H9 (cell line): ENCODE measurements around the gene PTPRN2. TPM values are rescaled to one million over a fixed set of nuclear protein-coding genes. Genes with fewer than 3 reads are reported as not detected.

Experiments
- DNase-seq: peaks from one replicate; pipeline ENCODE4 v3.0.0-alpha.2; 2017
- H2AFZ ChIP-seq: one replicate; pipeline ENCODE4 v1.6.1; 2013; ENCODE audit warnings: mild to moderate bottlenecking, low read length, control low read depth, moderate library complexity
- H2AK5ac ChIP-seq: 2 replicates; pipeline ENCODE4 v1.6.1; 2013; ENCODE audit warnings: low read length, control low read depth, mixed read lengths; ENCODE audit not compliant: insufficient read length
- H2BK120ac ChIP-seq: one replicate; pipeline ENCODE4 v1.6.1; 2013; ENCODE audit warnings: low read depth, mild to moderate bottlenecking, low read length, control low read depth, inconsistent platforms; ENCODE audit not compliant: poor library complexity, severe bottlenecking
- H2BK12ac ChIP-seq: 2 replicates; pipeline ENCODE4 v1.6.1; 2013; ENCODE audit warnings: low read length, control low read depth, mixed read lengths, low read depth; ENCODE audit not compliant: insufficient read length
- H2BK15ac ChIP-seq: 2 replicates; pipeline ENCODE4 v1.6.1; 2013; ENCODE audit warnings: low read depth, low read length, control low read depth
- H2BK20ac ChIP-seq: one replicate; pipeline ENCODE4 v1.6.1; 2013; ENCODE audit warnings: low read depth, mild to moderate bottlenecking, low read length, control low read depth, inconsistent platforms; ENCODE audit not compliant: poor library complexity, severe bottlenecking
- H2BK5ac ChIP-seq: 2 replicates; pipeline ENCODE4 v1.6.1; 2013; ENCODE audit warnings: low read length, control low read depth, mixed read lengths; ENCODE audit not compliant: insufficient read length
- H3K14ac ChIP-seq: 2 replicates; pipeline ENCODE4 v1.6.1; 2013; ENCODE audit warnings: low read length, control low read depth; ENCODE audit not compliant: insufficient read depth
- H3K18ac ChIP-seq: 2 replicates; pipeline ENCODE4 v1.6.1; 2013; ENCODE audit warnings: low read depth, mild to moderate bottlenecking, mixed read lengths, low read length, control low read depth; ENCODE audit not compliant: insufficient read length
- H3K23ac ChIP-seq: 2 replicates; pipeline ENCODE4 v1.6.1; 2013; ENCODE audit warnings: low read length, control low read depth, mixed read lengths, low read depth; ENCODE audit not compliant: insufficient read length
- H3K23me2 ChIP-seq: 2 replicates; pipeline ENCODE4 v1.6.1; 2013; ENCODE audit warnings: low read depth, mild to moderate bottlenecking, mixed read lengths, low read length, control low read depth; ENCODE audit not compliant: insufficient read length, poor library complexity, severe bottlenecking
- H3K27ac ChIP-seq: 2 replicates; pipeline ENCODE4 v1.5.1; 2013; ENCODE audit warnings: low read length, control low read depth, mixed read lengths, low read depth; ENCODE audit not compliant: insufficient read length
- H3K27me3 ChIP-seq: 2 replicates; pipeline ENCODE4 v1.6.1; 2013; ENCODE audit warnings: low read length, control low read depth, inconsistent platforms; ENCODE audit not compliant: insufficient read depth
- H3K4ac ChIP-seq: 2 replicates; pipeline ENCODE4 v1.6.1; 2013; ENCODE audit warnings: low read depth, mild to moderate bottlenecking, control low read depth, inconsistent platforms, low read length, moderate library complexity
- H3K4me1 ChIP-seq: 2 replicates; pipeline ENCODE4 v1.6.1; 2013; ENCODE audit warnings: low read length, control low read depth, inconsistent platforms; ENCODE audit not compliant: insufficient read depth
- H3K4me2 ChIP-seq: 2 replicates; pipeline ENCODE4 v1.6.1; 2013; ENCODE audit warnings: low read length, control low read depth, mixed read lengths; ENCODE audit not compliant: insufficient read length, insufficient read depth
- H3K56ac ChIP-seq: 2 replicates; pipeline ENCODE4 v1.6.1; 2013; ENCODE audit warnings: low read depth, mild to moderate bottlenecking, mixed read lengths, low read length, control low read depth; ENCODE audit not compliant: insufficient read length
- H3K79me1 ChIP-seq: 2 replicates; pipeline ENCODE4 v1.6.1; 2013; ENCODE audit warnings: low read depth, mild to moderate bottlenecking, moderate library complexity, low read length, control low read depth, inconsistent platforms; ENCODE audit not compliant: insufficient read depth, poor library complexity, severe bottlenecking
- H3K79me2 ChIP-seq: 2 replicates; pipeline ENCODE4 v1.6.1; 2013; ENCODE audit warnings: low read length, control low read depth, inconsistent platforms; ENCODE audit not compliant: insufficient read depth
- H3K9ac ChIP-seq: 2 replicates; pipeline ENCODE4 v1.6.1; 2013; ENCODE audit warnings: low read length, control low read depth, mixed read lengths; ENCODE audit not compliant: insufficient read length; ENCODE audit errors: extremely low read depth
- H3K9me3 ChIP-seq: one replicate; pipeline ENCODE4 v1.6.1; 2013; ENCODE audit warnings: low read depth, low read length, inconsistent platforms; ENCODE audit not compliant: control insufficient read depth
- H3T11ph ChIP-seq: one replicate; pipeline ENCODE4 v1.6.1; 2013; ENCODE audit warnings: mild to moderate bottlenecking, low read length, control low read depth, inconsistent platforms
- H4K20me1 ChIP-seq: one replicate; pipeline ENCODE4 v1.6.1; 2013; ENCODE audit not compliant: control insufficient read depth, insufficient read length, insufficient read depth
- H4K5ac ChIP-seq: 2 replicates; pipeline ENCODE4 v1.6.1; 2013; ENCODE audit warnings: low read depth, mild to moderate bottlenecking, mixed read lengths, low read length, control low read depth; ENCODE audit not compliant: insufficient read length
- H4K8ac ChIP-seq: replicated peaks from 2 replicates; pipeline ENCODE4 v1.6.1; 2013; ENCODE audit warnings: low read length, control low read depth, mixed read lengths, low read depth; ENCODE audit not compliant: insufficient read length
- H4K91ac ChIP-seq: 2 replicates; pipeline ENCODE4 v1.6.1; 2013; ENCODE audit warnings: low read depth, mild to moderate bottlenecking, moderate library complexity, mixed read lengths, low read length, control low read depth; ENCODE audit not compliant: insufficient read length
- H3K27ac Mint-ChIP-seq, 3 experiments: 2 replicates in 2 of 3; 3 replicates in 1 of 3; pipeline ENCODE4 v1.8.0; 2020 to 2021; ENCODE audit warnings: mixed read lengths in 3 of 3, mild to moderate bottlenecking in 1 of 3, moderate library complexity in 1 of 3
- H3K27me3 Mint-ChIP-seq: 2 replicates; pipeline ENCODE4 v1.8.0; 2021; ENCODE audit warnings: low read depth, mild to moderate bottlenecking, moderate library complexity, mixed read lengths
- H3K36me3 Mint-ChIP-seq, 3 experiments: 2 replicates in 2 of 3; 3 replicates in 1 of 3; pipeline ENCODE4 v1.8.0; 2020 to 2021; ENCODE audit warnings: low read depth in 3 of 3, mixed read lengths in 3 of 3; ENCODE audit not compliant: insufficient read depth in 1 of 3
- H3K4me1 Mint-ChIP-seq, 2 experiments: 2 replicates each; pipeline ENCODE4 v1.8.0; 2020; ENCODE audit warnings: mixed read lengths in 2 of 2
- H3K4me3 Mint-ChIP-seq, 2 experiments: 2 replicates in 1 of 2; 3 replicates in 1 of 2; pipeline ENCODE4 v1.8.0; 2020 to 2021; ENCODE audit warnings: mild to moderate bottlenecking in 2 of 2, mixed read lengths in 2 of 2, moderate library complexity in 1 of 2
- H3K9me3 Mint-ChIP-seq, 2 experiments: 2 replicates in 1 of 2; 3 replicates in 1 of 2; pipeline ENCODE4 v1.8.0; 2020; ENCODE audit warnings: mild to moderate bottlenecking in 2 of 2, mixed read lengths in 2 of 2, moderate library complexity in 1 of 2
- WGBS: extraction: QIAGEN DNeasy Blood & Tissue Kit; methylation state at CpG from one replicate; pipeline ENCODE4 v1.1.7; 2013; ENCODE audit warnings: missing lambda C conversion rate, low lambda C conversion rate, mixed read lengths; ENCODE audit not compliant: insufficient read length; ENCODE audit errors: extremely low coverage; 5-methylcytosine and 5-hydroxymethylcytosine counted together
- total RNA-seq: library from RNA; stranded (reverse); gene quantifications from 2 replicates; pipeline ENCODE4 v1.2.1, GENCODE V29; 2021
- TF ChIP-seq, protein P1 (sequence below): fragments of 200-600 bp; sonication (generic); conservative IDR thresholded peaks from 3 replicates; pipeline ENCODE4 v1.8.0; 2021; ENCODE audit warnings: antibody characterized with exemption, mild to moderate bottlenecking

PTPRN2 gene
- total RNA-seq, 1 experiment from 2014 or later, result 5.2 TPM

DNA sequence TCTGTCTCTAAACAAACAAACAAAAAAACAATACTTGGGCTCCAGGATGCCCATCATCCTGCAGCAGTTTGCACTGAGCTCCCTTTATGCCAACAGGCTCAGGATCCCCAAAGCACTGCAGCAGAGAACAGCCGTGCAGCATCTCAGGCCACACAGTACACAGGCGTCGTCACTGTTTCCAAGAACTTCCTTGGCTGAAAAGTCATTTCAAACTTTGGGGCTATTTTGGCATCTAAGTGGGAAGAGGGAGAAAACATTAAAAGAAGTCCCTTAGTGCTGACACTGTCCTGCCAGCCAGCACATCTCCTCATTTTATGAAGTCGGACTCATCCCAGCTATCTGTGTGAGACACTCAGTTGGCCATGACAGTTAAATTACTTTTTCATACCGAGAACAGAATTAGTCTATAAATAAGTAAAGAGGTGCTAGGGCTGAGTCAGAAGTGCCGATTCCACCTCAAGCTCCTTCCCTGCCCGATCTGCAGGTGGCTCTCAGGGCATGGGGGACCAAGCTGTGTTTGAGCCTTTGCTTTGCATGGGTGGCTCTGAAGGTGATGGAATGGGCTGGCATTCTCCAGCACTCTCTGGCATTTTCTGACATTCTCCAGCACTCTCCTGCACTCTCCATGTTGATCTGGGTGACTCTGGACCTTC, 68.5 kb downstream of the PTPRN2 start:
- Histone ChIP-seq H3K79me1 (no peaks in the 10 kb centered on the region), H4K8ac (no peak overlapping the region), H3T11ph (no peak overlapping the region), H2BK12ac (no peak overlapping the region), H3K9me3 (peaks cover 12% of the 10 kb centered on the region), H2AFZ (no peak overlapping the region), H2BK120ac (no peak overlapping the region), H3K9ac (no peak overlapping the region), H2BK5ac (no peak overlapping the region), H2BK15ac (no peak overlapping the region), H3K18ac (no peak overlapping the region), H4K5ac (no peak overlapping the region), H3K27me3 (no peaks in the 10 kb centered on the region), H3K4ac (no peak overlapping the region), H3K4me1 (no peaks in the 10 kb centered on the region), H3K14ac (no peak overlapping the region), H3K4me2 (no peak overlapping the region), H4K20me1 (no peaks in the 10 kb centered on the region), H3K79me2 (no peaks in the 10 kb centered on the region), H4K91ac (no peak overlapping the region), H3K56ac (no peak overlapping the region), H3K23me2 (no peaks in the 10 kb centered on the region), H2AK5ac (no peak overlapping the region), H2BK20ac (no peak overlapping the region), H3K27ac (no peak overlapping the region), H3K23ac (no peak overlapping the region)
- Mint-ChIP-seq H3K27me3 (peaks cover 5% of the 10 kb centered on the region; the same call in 1 of the 2 replicates), H3K4me1 (peaks cover 2 to 3% of the 10 kb centered on the region in 2 experiments; a peak in 2 of 4 replicates), H3K27ac (no peak overlapping the region), H3K4me3 (no peak overlapping the region), H3K36me3 (peaks cover 11 to 25% (median 11%) of the 10 kb centered on the region in 3 experiments), H3K9me3 (peaks cover 22 to 34% of the 10 kb centered on the region in 2 experiments)
- no CpG with 5 or more reads among the region's 7 CpGs for WGBS
- no peak for DNase-seq
- TF ChIP-seq, protein P1, sequence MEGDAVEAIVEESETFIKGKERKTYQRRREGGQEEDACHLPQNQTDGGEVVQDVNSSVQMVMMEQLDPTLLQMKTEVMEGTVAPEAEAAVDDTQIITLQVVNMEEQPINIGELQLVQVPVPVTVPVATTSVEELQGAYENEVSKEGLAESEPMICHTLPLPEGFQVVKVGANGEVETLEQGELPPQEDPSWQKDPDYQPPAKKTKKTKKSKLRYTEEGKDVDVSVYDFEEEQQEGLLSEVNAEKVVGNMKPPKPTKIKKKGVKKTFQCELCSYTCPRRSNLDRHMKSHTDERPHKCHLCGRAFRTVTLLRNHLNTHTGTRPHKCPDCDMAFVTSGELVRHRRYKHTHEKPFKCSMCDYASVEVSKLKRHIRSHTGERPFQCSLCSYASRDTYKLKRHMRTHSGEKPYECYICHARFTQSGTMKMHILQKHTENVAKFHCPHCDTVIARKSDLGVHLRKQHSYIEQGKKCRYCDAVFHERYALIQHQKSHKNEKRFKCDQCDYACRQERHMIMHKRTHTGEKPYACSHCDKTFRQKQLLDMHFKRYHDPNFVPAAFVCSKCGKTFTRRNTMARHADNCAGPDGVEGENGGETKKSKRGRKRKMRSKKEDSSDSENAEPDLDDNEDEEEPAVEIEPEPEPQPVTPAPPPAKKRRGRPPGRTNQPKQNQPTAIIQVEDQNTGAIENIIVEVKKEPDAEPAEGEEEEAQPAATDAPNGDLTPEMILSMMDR, result no peak
